ENCODE data around the gene MAPK7.

The MAPK7 gene

DNA sequence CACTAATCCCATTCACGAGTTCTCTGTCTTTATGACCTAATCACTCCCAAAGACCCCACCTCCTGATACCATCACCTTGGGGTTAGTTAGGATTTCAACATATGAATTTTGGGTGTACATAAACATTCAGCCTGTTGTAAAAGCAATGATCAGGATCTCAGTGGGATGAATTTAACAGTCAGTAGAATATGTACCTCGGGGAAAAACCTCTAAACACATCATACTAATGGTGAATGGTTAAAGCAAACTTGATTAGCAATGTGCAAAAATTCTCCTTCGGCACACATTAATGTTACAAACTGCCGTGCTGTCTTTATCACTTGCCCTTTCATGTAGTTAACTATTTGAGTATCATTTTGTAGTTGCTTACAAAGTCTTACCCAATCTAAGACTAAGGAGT is 42.9 kb downstream of the MAPK7 start:
- DNase-seq (ENCODE audit: low spot score), result no peak

DNA sequence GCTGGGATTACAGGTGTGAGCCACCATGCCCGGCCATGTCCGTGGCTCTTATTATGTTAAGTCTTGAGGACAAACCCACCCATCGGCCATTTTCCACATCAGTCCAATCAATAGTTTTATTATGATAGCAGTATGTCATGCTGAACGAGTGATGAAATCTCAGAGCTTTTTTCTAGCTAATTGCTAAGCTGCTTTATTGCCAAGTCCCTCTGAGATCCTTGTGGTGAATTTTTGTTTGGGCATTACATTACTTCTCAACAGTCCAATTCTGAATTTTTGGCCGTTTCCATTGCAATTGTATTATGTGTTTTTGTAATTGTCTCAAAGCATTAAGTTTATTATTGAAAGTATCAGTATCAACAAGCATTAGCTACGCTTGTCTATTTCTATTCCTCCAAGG is 43.6 kb downstream of the MAPK7 start:
- no peak for DNase-seq (ENCODE audit: low spot score)

DNA sequence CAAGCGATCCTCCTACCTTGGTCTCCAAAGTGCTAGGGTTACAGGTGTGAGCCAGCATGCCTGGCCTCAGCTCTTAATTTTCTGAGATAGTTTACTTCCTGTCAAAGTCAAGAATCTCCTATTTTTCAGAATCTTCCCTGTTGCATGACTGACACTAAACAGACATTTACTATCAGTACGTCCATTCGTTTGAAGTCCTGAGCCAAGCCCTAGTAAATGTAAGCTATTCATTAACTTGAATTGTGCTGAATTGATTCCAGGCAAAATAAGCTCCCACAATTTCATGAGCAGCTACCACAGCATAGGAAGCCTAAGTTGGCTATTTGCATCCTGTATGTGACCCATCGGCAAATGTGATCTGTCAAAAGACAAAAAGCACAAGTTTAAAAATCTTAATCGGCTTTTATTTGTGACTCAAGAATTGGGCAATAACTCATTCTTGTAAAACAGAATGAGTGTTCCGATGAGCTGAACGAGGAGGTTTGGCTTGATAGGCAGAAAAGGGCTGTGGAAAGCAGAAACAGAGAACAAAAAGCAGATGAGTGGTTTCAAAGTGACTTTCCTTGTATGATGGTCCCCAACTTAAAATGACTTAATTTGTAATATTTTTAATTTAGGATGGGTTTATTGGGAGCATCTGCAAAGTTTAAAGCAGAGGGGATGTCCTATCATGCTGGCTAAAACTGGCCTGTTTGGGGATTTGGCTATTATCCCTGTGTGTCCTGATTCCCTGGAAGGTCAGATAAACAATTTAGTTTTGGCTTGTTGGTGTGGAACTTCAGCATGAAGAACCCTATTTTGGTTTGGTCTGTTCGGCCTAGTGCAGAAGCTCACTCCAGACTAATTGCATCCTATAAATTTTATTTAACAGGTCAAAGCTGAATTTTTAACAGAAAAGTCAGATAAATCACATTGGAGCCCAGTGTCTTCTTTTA is 46.9 kb downstream of the MAPK7 start:
- DNase-seq (ENCODE audit: low spot score), result no peak

DNA sequence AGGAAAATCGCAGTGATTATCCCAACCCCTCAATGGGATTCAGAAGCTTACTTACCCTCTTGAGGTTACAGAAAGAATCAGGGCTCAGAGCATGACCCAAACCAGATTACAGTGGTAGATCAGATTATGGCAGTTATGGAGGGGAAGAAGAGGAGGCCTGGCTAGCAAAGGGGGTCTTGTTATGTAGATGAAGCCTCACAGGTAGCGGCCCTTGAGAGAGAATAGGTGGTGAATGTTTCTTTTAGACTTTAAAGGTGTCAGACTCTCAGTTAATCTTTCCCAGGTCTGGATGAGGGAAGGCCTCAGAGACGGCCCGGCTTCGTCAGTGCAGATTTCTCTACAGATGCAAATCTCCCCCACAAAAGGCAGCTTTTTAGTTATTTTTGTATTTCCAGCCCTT is 48.3 kb downstream of the MAPK7 start:
- no peak for DNase-seq (ENCODE audit: low spot score)

DNA sequence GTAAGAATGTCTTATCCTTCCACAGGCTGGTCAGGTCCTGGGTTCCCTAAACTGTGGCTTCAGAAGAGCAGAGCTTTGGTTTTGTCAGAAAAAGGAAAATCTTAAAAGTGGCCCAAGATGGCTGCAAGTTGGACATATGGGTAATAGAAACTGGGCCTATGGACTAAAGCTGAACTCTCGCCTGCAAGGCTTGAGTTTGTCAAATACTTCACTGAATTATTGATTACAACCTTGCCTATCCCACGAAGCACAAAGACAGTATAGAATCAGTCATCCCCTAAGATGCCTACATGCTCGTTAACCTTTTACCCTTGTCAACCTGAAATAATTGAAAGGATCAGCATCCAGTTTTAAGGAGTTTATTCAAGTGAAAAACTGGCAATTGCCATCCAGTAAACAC is 53.4 kb downstream of the MAPK7 start:
- no peak for DNase-seq (ENCODE audit: low spot score)
